ENCODE results near the gene CTNND1. TPM values are rescaled to one million over a fixed set of nuclear protein-coding genes. Genes with fewer than 3 reads are reported as not detected.

Gene CTNND1
- total and polyA plus RNA-seq, 7 donors = 9.4 to 35.2 (median 26.1) TPM

GRCh38 chr11:57773026-57773598 lies 11.5 kb downstream of the CTNND1 start:
- no peak for TF ChIP-seq CTCF (IDR thresholded peaks at IDR 0.05)
- peaks cover 76% of the 10 kb centered on the region for H3K4me1 ChIP-seq
- 64 to 80% (median 77%) methylated on average over 5 of the region's 5 CpGs for WGBS, 3 donors
- no peak overlapping the region for H3K27ac ChIP-seq
- intact Hi-C loops (cut with DNase I) = no loop called here
- ATAC-seq (no peak), DNase-seq (no peak)
- no peak overlapping the region for H3K4me3 ChIP-seq
- H3K27me3 ChIP-seq (ENCODE audit: insufficient read depth in 3 of 3, low read length in 2 of 3) = no peaks in the 10 kb centered on the region
- no peaks in the 10 kb centered on the region for H3K9me3 ChIP-seq
- H3K36me3 ChIP-seq (ENCODE audit: insufficient read depth in 1 of 2, low read depth in 1 of 2) = no peaks in the 10 kb centered on the region

GRCh38 chr11:57775491-57775890 lies 13.9 kb downstream of the CTNND1 start:
- DNase-seq (no peak), ATAC-seq (no peak)
- Histone ChIP-seq H3K36me3 (ENCODE audit: insufficient read depth in 1 of 2, low read depth in 1 of 2) (no peaks in the 10 kb centered on the region), H3K4me1 (peaks cover 86% of the 10 kb centered on the region), H3K4me3 (peak overlapping the region; percentile 38), H3K27ac (peak overlapping the region; percentile 66), H3K9me3 (no peaks in the 10 kb centered on the region), H3K27me3 (ENCODE audit: insufficient read depth in 3 of 3, low read length in 2 of 3) (no peaks in the 10 kb centered on the region)
- no peak for TF ChIP-seq CTCF (IDR thresholded peaks at IDR 0.05)
- 30 to 39% (median 31%) methylated on average over 5 of the region's 5 CpGs for WGBS, 3 donors
- intact Hi-C loops (cut with DNase I) = no loop called here

GRCh38 chr11:57776031-57776521 lies 14.5 kb downstream of the CTNND1 start:
- H3K4me3 ChIP-seq = peak overlapping the region; percentile 38
- 22 to 31% (median 26%) methylated on average over 3 of the region's 3 CpGs for WGBS, 3 donors
- no peaks in the 10 kb centered on the region for H3K9me3 ChIP-seq
- intact Hi-C loops (cut with DNase I) = no loop called here
- H3K4me1 ChIP-seq = peaks cover 88% of the 10 kb centered on the region
- DNase-seq (no peak), ATAC-seq (peak; percentile 34 to 48 (median 42))
- H3K36me3 ChIP-seq (ENCODE audit: insufficient read depth in 1 of 2, low read depth in 1 of 2) = no peaks in the 10 kb centered on the region
- H3K27me3 ChIP-seq (ENCODE audit: insufficient read depth in 3 of 3, low read length in 2 of 3) = no peaks in the 10 kb centered on the region
- H3K27ac ChIP-seq = peak overlapping the region; percentile 66
- TF ChIP-seq CTCF (IDR thresholded peaks at IDR 0.05) = no peak

- no peaks in the 10 kb centered on the region for H3K36me3 ChIP-seq (ENCODE audit: insufficient read depth in 1 of 2, low read depth in 1 of 2)
- no peaks in the 10 kb centered on the region for H3K9me3 ChIP-seq
- no peak for TF ChIP-seq CTCF (IDR thresholded peaks at IDR 0.05)
- H3K4me1 ChIP-seq = peaks cover 92% of the 10 kb centered on the region
- H3K4me3 ChIP-seq = peak overlapping the region; percentile 38
- ATAC-seq (no peak), DNase-seq (no peak)
- H3K27ac ChIP-seq = peak overlapping the region; percentile 75
- intact Hi-C loops (cut with DNase I) = no loop called here
- no peaks in the 10 kb centered on the region for H3K27me3 ChIP-seq (ENCODE audit: insufficient read depth in 3 of 3, low read length in 2 of 3)
- 25 to 28% (median 27%) methylated on average over 2 of the region's 2 CpGs for WGBS, 3 donors
These were observed 15.1 kb downstream of the CTNND1 start for GRCh38 chr11:57776577-57777210.

All from psoas muscle (tissue), 8 donors.